Midbrain (tissue), 1 donor: ENCODE results near the gene SYVN1.
A peak's percentile ranks its signal among the peaks of the same experiment; 100 is the strongest.
"Not testable (repeated sequence)": the region's sequence is repeated elsewhere in the genome, so short reads cannot be mapped to it uniquely, and the experiment has no call there.

Experiments
- DNase-seq: peaks from one replicate; lab custom pipeline; 2025; lab: John Stamatoyannopoulos, UW

Gene SYVN1

DNA sequence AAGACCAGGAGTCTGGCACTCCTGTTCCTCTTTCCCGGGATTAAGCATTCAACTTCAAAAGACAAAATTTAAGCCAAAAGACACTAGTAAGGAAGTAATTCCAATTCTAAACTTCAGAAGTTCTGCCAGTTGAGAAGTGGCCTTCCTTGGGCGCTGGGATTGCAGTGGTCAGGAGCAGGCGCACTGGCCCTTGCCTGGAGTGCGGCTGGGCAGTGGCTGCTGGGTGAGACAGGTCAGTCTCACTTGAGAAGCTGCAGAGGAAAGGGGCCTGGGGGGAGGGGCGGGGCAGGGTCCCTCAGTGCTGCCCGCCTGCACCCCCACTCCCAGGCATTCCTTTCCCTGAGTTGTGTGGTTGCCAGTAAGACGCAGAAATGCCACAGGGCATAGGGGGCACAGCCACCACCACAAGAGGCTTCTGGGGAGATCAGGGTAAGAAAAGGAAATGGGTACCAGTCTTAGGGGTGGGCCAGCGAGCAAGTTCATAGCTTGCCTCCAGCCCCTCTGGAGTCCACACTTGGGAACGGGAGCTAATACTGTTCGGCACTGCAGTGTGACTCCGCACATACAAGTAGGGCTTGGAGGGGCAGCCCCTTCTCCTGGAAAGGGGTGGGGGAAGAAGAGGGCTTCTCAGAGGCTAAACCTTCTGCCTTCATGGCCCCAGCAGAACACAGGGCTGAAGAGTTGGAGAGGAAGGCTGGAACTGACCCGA is 6.7 kb downstream of the SYVN1 start:
- DNase-seq = no peak

DNA sequence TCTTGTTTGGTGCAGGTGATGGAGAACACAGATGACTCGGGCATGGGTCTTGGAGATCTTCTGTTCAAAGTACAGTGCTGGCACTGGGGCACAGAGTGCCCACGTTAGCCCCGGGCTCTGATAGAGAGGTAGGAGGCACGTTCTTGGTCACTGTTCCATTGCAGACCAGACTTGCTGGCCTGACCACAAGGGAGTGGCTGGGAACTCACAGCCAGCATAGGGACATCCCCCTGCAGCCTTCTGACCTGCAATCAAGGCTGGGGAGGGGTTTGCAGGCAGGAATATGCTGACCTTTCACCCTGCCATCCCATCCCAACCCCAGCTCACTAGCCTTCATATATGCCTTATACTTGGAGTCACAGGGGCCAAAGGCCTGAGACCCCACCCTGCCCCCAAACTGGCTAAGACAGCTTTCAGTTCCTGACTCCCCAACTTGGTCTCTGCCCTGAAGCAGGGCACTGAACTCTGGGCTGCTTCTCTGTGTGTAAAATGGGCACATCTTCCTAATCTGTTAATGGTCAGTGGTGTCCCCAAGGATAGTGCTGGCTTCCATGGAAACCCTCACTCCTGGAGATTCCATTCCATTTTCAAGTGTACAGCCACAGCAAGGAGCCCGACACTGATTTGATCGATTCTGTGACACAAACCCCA is 7.6 kb downstream of the SYVN1 start:
- no peak for DNase-seq

DNA sequence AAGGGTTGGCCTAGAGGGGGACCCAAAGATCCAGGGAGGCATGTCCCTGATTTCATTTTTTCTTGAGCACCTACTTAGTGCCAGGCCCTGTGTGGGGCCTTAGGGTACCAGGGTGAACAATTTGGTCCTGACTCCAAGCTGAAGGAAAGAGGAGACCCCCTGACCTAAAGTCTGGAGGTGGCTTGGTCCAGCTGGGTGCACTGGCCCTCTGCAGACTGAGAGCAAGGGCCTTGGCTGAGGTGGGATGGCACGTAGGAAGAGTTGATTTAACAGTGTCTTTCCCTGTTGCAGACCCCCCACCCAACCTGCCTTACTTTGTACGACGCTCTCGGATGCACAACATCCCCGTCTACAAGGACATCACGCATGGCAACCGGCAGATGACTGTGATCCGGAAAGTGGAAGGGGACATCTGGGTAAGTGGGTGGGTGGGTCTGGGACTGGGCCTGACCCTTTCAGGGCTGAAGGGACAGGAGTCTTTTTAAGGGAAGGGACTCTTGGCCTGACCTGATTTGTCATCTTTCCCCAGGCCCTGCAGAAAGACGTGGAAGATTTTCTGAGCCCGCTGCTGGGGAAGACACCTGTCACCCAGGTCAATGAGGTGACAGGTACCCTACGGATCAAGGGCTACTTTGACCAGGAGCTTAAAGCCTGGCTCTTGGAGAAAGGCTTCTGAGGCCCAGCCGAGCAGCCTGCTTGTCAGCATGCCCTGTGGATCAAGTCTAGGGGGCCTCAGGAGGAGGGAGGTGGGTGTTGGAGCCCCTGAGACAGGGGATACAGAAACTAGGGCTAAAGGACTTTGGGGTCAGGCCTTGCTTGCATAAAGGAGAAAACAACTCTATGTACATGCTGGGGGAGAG is 8.9 kb downstream of the SYVN1 start:
- no peak for DNase-seq

DNA sequence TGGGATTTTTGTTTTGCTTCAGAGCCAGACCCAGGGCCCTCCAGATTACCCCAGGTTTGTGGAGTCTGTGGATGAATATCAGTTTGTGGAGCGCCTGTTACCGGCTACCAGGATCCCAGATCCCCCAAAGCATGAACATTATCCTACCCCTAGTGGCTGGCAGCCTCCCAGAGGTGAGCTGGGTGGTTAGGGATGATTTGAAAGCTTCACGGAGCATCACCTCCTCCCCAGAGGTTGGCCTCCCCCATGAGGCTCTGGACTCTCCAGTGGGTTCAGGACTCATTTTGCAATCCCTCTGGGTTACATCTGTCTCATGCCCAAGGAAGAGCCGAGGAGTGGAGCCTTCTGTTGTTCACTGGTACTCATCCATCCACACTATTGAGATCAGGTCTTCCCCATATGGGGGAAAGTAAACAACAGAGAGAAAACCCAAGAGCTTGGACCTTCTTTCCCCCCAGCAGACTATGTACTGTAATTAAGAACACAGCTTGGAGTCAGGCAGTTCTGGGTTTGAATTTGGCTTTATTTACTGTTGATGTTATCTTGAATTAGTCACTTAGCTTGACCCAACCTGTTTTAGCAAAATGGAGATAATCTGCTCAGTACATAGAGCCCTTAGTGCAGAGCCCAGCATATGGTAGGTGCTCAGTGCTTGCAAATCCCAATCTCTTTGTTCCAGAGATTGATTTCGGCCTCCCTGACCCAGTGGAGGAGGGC is 9.7 kb downstream of the SYVN1 start:
- DNase-seq = no peak

DNA sequence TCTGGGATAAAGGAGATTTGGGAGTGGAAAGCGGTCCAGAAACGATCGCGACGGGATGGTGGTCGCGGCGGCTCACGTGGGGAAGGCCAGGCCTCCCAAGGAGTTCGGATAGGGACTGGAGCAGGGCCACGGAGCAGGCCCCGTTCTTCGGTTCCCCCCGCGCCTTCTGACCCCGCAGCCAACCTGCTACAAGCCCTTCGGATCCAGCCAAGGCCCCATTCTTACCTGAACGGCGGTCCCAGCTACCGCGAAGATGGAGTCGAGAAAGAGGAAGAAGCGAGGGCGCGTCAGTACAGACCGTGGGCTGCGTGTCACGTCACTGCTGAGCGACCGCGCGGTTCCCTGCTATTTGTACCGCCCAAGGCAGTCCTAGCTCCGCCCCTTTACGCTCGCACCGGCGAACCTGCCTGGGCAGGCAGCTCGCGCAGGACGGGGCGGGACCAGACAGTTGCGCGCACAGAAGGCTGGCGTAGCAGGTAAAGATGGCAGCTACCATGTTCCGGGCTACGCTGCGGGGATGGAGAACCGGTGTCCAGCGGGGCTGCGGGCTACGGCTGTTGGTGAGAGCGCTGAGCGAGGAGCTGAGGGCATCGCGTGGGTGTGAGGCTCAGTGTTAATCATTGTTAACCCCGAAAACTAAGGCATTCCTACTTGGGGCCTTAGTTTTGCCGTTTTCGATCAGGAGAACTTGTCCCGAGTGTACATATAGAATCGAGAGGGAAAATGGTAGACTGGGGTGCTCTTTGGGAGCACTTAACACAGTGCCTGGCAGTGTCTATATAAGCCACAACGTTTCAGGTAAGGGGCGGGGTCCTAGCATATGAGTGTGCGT is 12.2 kb downstream of the SYVN1 start, which contains the start of the genes FAU and MRPL49:
FAU (minus strand) TSS at position 270 of the 832 bp plus-strand sequence. CDS start 321 bp downstream, outside the sequence.
MRPL49 (plus strand) TSS at position 457 of the 832 bp plus-strand sequence; CDS start at position 483, 26 bp downstream.
- peak; percentile 95 for DNase-seq

DNA sequence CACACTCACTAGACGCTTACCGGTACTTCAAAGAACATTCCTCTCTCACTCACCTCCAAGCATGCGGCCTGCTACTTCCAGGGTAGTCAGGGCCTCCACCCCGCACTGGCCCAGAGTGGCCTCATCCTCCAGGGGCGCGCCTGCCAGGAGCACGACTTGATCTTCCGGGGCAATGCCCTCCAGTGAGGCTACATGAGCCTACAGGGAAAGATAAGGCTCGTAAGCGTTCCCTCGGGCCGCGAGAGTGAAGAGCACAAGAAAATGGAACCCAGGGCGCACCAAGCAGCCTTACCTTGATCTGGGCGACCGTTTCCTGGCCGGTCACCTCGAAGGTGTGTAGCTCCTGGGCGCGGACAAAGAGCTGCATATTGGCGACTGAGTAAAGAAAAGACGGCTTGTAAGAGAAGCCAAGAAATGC is 12.9 kb downstream of the SYVN1 start:
- no peak for DNase-seq

DNA sequence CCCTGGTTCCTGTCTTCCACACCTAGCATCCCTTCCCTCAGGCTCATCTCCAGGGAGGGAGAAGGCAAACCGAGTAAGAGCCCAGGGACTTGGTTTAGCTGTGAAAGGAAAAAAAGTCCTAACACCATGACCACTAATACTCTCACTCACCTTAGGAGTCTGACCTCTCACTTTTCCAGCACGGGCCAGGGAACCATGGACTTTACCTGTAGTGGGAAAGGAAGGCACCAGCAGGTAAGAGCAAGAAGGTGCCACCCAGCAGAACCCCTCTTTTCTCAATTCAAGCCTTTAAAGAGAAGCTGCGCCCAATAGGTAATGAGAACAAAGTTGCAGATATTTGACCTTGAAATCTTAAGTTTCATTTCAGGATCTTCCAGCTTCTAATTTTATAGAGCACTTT is 13.5 kb downstream of the SYVN1 start:
- no peak for DNase-seq

DNA sequence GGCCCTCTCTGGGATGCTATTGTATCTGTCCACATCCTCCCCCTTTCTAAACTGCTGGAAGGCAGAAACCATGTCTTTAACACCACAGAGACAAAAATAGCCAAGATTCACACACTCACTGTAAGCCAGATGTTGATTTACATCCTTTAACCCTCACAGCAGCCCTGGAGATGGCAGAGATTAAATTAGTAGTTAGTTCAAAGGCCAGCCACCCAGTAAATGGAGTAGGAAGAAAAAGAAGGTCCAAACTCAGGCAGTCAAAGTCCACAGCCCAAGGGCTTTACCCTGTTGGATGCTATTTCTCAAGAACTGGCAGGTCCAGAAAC is 14.7 kb downstream of the SYVN1 start:
- DNase-seq = no peak

DNA sequence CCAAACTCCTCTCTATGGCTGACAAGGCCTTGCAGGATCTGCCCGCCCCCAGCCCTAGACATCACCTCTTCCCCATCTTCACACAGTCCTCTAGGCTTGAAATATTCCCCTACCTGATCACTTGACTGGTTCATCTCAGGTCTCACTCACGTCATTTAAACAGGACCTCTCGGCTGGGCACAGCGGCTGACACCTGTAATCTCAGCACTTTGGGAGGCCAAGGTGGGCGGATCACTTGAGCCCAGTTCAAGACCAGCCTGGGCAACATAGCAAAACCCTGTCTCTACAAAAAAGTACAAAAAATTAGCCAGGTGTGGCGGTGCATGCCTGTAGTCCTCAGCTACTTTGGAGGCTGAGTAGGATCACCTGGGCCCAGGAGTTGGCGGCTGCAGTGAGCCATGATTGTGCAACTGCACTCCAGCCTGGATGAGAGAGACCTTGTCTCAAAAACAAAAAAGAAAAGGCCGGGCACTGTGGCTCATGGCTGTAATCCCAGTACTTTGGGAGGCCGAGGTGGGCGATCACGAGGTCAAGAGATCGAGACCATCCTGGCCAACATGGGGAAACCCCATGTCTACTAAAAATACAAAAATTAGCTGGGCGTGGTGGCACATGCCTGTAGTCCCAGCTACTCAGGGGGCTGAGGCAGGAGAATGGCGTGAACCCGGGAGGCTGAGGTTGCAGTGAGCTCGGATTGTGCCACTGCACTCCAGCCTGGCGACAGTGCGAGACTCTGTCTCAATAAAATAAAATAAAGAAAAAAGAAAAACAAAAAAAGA is 15.2 kb downstream of the SYVN1 start:
- DNase-seq = not testable (repeated sequence)

DNA sequence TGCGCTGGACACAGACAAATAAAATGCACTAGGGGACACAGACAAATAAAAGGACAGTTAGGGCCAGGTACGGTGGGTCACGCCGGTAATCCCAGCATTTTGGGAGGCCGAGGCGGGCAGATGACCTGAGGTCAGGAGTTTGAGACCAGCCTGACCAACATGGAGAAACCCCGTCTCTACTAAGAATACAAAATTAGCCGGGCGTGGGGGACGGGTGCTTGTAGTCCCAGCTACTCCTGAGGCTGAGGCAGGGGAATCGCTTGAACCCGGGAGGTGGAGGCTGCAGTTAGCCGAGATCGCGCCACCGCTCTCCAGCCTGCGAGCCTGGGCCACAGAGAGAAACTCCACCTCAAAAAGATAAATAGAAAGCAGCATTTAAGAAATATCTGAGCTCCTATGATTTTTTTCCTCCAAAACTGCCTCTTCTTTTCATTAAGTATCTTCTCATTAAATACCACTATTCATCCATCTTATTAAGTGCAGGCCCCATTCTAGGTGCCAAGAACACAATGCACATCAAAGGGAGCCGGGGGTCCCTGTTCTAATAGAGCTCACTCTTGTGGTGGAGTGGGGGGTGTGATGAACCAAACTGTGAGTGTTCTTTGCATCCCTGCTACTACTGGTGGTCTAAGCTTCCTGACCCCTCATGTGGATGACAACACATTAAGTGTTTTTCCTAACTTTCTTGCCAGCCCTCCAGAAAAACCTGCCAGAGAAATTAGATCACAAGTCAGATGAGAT is 16.1 kb downstream of the SYVN1 start:
- no peak for DNase-seq

DNA sequence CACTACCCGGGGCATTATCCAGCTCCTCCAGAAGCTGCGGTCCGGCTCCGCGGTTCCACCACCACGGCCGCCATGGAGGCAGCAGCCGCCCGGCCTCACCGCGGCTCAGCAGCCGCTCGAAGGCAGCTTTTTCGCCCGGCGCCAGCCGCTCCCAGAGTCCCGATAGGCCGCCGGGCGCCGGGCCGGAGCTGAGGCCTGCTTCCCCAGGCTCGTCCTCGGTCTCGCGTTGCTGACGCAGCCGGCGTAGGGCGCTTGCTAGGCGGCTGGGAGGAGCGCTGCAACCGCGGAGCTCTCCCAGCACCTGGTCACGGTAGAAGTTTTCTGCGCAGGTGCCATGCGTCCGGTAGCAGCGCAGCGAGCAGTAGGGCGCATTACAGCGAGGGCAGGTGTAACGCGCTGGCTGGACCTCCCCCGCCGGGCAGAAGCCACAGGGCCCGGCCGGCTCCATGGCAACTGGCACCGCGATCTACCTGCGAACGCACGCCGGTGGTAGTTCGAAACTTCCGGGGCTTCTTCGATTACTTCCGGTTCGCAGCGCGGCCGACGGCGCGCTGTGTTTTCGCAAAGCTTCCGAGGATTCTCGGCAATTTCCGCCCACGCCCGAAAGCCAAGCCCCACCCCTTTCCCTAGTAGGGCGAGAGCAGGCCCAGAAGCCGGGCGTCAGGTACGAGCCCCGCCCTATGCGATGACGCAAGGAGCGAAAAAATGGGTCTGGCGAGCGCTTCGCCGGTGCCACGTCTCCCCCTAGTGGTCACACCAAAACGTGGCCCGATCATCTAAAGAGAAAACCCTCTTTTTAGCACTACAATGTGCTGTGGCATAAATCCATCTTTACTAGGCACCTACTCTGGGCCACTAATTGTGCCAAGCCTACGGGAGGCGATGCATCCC is 16.9 kb downstream of the SYVN1 start, which contains the start of gene ZNHIT2:
ZNHIT2 (minus strand) TSS at position 496 of the 891 bp plus-strand sequence; CDS start at position 448, 48 bp downstream.
- peak; percentile 98 for DNase-seq

DNA sequence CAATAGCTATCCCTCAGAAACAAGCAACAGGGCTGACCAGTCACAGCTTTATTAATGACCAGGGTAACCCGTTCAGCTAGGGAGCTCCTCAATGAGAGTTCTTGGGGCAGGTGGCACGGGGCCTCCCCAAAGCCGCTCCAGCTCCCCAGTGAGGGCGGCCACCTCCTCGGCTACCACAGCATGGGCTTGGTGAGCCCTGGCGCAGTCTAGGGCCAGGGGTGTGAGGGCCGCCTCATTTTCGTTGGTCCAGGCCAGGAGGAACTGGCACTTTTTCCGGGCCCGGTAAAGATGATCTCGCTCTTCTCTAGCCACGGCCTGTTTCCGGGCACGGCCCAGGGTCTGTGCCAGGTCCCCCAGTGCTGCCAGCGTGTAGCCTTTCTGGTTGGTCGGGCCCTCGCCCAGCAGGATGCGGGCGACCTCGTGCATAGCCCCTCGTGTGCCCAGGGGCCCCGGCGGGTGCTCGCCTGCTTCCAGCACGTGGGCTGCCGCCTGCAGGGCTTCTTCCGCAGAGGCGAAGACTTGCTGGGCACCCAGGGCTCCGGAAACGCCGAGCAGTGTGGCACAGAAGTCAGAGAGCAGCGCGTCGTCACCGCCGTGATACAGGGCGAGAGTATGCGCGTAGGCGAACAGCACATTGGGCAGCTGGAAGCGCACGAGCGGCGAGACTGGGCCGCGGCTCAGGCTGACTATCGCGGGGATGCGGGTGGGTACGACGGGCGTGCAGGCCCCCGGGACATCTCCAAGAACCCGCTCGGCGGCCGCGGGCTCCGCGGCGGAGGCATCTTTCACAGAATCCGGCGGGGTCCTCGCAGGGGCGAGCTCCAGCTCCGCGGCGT is 17.7 kb downstream of the SYVN1 start:
- DNase-seq = peak; percentile 14

DNA sequence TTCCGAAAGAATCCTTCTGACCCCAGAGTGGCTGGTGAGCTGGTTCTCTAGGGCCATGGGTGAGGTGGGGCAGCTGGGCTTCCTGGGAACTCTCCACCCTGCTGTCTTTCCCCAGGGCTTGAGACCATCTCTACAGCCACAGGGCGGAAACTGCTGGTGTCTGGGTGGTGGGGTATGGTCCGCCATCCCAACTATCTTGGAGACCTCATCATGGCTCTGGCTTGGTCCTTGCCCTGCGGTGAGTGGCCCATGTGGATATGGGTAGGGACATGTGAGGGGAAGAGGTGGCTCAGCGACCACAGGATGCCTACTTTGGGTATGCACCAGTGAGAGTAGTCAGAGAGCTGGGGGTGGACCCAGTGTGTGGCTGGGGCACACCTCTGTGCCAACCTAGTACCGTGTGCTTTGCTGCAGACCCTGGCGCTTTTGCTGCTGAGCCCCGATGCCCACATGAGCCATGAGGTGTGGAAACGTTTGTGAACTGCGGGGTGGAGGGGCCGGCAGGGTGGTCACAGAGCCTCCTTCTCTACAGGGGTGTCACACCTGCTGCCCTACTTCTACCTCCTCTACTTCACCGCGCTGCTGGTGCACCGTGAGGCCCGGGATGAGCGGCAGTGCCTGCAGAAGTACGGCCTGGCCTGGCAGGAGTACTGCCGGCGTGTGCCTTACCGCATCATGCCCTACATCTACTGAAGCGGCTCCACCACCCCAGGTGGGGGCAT is 18.8 kb downstream of the SYVN1 start:
- no peak for DNase-seq

DNA sequence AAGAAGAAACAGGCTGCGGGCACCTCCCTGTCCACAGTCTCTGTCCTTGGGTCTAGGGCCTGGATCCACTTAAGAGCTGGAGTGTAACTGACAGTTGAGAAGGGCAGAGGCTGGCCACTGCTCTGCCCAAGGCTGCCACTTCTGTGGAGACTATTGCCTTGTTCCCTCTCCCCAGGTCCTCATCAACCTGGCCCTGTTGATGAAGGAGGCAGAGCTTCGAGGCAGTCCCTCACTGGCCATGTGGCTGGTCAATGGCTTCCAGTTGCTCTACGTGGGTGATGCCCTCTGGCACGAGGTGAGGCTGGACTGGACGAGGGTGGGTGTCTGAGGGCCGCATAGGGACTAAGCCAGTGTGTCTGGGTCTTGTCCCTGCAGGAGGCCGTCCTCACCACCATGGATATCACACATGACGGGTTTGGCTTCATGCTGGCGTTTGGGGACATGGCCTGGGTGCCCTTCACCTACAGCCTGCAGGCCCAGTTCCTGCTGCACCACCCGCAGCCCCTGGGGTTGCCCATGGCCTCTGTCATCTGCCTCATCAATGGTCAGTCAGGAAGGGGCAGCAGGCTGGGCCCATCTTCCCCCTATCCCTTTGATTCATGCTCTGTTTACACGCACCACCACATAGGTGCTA is 19.7 kb downstream of the SYVN1 start:
- no peak for DNase-seq

DNA sequence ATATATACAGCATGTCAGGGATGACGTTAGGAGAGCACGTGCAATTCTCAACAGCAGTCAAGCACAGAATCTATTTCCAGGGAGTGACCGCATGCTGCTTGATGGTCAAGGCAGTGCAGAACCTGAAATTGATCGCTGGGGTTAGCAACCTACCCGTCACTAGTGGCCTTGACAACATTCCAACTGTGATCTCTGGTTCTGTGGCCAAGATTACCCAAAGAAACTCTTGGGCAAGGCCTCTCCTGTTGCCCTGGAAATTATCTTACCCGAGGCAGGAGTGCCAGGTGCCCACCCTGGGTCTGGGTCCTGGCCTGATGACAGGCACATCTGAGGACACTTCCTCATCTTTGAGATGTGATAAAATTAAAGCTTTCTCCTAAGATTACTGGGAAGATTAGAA is 20.5 kb downstream of the SYVN1 start:
- no peak for DNase-seq

DNA sequence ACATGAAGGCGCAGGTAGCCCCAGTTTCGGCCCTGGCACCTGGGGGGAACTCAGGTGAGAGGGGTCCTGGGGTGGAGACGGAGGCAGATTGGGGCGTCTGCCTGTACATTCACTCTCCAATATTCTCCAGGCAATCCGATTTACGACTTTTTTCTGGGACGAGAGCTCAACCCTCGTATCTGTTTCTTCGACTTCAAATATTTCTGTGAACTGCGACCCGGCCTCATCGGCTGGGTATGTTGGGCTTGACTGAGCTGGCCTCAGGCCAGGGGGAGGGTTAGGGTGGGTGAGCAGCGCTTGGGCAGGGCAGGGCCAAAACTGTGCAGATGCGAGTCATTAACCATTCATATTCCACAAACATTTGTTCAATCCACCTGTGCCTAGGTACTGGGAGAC is 21.0 kb downstream of the SYVN1 start:
- DNase-seq = no peak
